NCI-H1092 treated with DMSO at 0.1 percent for 48 hours (cell line): ENCODE data around the gene BCL2L14.
"Not testable (repeated sequence)": the region's sequence is repeated elsewhere in the genome, so short reads cannot be mapped to it uniquely, and the experiment has no call there.

Experiments used
- DNase-seq: peaks from one replicate; lab custom pipeline; 2025; lab: John Stamatoyannopoulos, UW

The BCL2L14 gene

GRCh38 chr12:12107678-12108077 lies 36.9 kb downstream of the BCL2L14 start:
- no peak for DNase-seq

GRCh38 chr12:12108441-12109058 lies 37.8 kb downstream of the BCL2L14 start:
- no peak for DNase-seq

- DNase-seq, result not testable (repeated sequence)
Observed at GRCh38 chr12:12110923-12111555, 40.3 kb downstream of the BCL2L14 start.

- no peak for DNase-seq
Observed at GRCh38 chr12:12115514-12115913, 44.8 kb downstream of the BCL2L14 start.

- DNase-seq, result no peak
Observed at GRCh38 chr12:12116677-12117076, 45.9 kb downstream of the BCL2L14 start.

- no peak for DNase-seq
Observed at GRCh38 chr12:12121061-12121460, 50.3 kb downstream of the BCL2L14 start.

GRCh38 chr12:12123036-12123604 lies 52.4 kb downstream of the BCL2L14 start:
- DNase-seq, result no peak

GRCh38 chr12:12126551-12126950 lies 55.8 kb downstream of the BCL2L14 start:
- DNase-seq, result no peak

- no peak for DNase-seq
Observed at GRCh38 chr12:12127304-12127703, 56.6 kb downstream of the BCL2L14 start.

- no peak for DNase-seq
Observed at GRCh38 chr12:12128670-12129069, 57.9 kb downstream of the BCL2L14 start.

- no peak for DNase-seq
Observed at GRCh38 chr12:12133259-12133658, 62.5 kb downstream of the BCL2L14 start.

- no peak for DNase-seq
Observed at GRCh38 chr12:12133785-12134184, 63.0 kb downstream of the BCL2L14 start.

GRCh38 chr12:12138203-12139154 lies 67.7 kb downstream of the BCL2L14 start:
- no peak for DNase-seq

- DNase-seq, result no peak
Observed at GRCh38 chr12:12141000-12141399, 70.3 kb downstream of the BCL2L14 start.

- DNase-seq, result not testable (repeated sequence)
Observed at GRCh38 chr12:12144531-12144930, 73.8 kb downstream of the BCL2L14 start.

- DNase-seq, result no peak
Observed at GRCh38 chr12:12147111-12147510, 76.4 kb downstream of the BCL2L14 start.
